NCI-H524 treated with DMSO at 0.1 percent for 48 hours (cell line): ENCODE data around the gene TMEM116.
"Not testable (repeated sequence)": the region's sequence is repeated elsewhere in the genome, so short reads cannot be mapped to it uniquely, and the experiment has no call there.

Experiments
- DNase-seq: peaks from one replicate; lab custom pipeline; 2025; lab: John Stamatoyannopoulos, UW

The TMEM116 gene

DNA sequence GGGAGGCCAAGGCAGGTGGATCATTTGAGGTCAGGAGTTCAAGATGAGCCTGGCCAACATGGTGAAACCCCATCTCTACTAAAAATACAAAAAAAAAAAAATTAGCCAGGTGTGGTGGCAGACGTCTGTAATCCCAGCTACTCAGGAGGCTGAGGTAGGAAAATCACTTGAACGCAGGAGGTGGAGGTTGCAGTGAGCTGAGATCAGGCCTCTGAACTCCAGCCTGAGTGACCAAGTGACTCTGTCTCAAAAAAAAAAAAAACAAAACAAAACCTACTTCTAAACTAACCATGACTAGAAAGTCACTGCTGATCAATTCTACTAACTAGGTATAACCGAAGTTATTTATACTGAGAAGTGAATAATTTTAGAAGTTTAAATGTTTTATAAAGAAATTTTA, 3.4 kb downstream of the TMEM116 start:
- DNase-seq: not testable (repeated sequence)

DNA sequence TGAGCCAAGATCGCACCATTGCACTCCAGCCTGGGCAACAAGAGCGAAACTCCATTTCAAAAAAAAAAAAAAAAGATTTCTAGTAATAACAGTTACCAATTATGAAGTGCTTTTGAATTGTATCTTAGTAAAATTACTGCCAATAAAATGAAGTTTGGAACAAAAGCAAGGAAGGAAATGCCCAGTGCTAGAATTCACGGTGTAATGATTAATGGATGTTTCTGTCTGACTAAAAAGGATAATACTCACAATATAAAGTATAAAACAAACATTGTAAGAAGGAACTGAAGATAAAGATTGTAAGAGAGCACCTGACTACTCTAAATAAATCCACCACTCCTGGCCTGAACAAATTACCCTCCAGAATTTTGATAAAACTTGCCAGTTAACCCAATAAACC, 4.0 kb downstream of the TMEM116 start:
- no peak for DNase-seq

DNA sequence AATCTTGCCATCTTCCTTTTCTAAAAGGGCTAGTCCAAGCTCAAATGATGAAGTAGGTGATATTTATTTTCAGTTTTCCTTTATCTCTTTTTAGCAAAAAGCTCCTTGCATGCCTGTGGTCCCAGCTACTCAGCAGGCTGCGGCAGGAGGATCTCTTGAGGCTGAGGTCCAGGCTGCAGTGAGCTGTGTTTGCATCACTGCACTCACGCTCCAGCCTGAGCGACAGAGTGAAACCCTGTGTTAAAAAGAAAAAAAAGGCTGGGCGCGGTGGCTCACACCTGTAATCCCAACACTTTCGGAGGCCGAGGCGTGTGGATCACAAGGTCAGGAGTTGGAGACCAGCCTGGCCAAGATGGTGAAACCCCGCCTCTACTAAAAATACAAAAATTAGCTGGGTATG, 5.0 kb downstream of the TMEM116 start:
- no peak for DNase-seq

DNA sequence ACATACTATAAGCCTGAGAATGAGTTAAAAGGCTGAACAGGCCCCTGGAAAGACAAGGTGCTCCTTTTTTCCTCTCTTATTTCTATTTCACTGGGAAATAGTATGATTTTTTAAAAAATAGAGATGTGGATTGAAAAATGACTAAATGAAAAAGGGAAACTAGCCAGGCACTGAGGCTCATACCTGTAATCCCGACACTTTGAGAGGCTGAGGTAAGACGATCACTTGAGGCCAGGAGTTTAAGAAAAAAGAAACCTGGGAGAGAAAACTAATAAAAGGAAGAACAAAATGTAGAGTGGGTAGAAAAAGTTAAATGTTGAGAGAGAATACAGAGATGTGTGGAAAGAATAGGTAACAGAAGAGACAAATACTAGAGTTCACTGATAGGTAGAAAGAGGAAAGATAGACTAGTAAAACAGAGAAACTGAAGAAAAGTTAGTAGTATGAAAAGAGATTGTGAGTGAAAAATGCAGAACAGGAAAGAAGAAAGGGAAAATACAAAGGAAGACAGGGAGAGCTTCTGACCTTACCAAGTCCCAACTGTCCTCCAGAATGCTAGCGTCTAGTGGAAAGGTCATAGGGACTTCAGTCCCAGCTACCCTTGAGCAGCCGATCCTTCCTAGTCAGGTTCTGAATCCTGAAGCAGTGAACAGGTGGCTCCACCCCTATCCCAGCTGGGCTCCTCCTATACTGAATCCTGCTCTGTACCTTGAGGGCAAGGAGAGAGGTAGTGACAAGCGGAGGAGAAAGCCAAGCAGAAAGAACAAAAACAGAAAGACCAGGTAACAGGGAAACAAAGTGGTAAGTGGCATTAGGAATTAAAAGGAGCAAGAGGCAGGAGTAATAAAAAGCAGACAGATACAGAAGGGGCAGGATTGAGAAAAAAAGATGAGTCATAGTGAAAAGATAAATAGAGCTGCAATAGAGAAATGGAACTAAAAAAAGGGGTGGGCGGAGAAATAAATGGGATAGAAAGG, 7.3 kb downstream of the TMEM116 start:
- DNase-seq: no peak

DNA sequence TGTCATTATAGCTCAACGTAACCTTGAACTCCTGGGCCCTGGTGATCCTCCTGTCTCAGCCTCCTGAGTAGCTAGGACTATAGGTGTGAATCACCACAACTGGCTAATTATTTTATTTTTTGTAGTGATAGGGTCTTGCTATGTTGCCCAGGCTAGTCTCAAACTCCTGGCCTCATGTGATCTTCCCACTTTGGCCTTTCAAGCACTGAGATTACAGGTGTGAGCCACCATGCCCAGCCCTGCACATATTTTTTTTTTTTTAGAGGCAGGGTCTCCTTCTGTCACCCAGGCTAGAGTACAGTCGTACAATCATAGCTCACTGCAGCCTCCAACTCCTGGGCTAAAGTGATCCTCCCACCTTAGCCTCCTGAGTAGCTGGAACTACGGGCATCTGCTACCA, 8.9 kb downstream of the TMEM116 start:
- no peak for DNase-seq

DNA sequence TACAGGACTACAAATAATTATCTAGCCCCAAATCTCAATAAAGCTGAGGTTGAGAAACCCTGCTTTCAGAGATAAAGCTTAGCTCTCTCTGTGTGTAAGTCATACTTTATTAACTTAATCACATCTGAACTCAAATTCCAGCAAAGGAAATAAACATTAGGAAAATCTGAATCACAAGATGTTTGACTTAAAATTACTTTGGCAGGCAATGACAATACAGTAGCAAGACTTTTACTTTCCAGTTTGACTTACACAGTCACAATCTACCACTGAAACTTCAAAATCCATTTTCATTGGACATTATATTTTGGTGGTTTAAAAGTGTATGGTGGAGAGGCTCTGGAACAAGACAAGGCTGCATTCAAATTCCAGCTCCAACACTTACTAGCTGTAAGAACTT, 11.4 kb downstream of the TMEM116 start:
- DNase-seq: no peak

DNA sequence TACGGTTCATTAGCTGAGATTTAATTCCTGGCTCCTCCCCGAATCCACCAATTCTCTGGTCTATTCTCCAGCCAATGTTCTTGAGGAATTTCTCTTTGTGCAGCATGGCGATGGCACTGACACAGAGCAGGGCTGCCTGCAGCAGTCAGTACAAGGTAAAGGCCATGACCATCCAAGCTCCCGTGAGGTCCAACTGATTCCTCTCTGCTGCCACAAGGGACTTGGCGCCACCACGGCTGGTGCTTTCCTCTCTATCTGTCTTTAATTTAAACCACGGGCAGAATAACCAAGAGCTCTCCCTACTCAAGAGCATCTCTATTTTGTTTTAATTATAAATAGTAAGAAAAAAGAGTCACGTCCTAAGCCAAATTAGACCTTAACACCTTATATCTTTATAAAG, 12.1 kb downstream of the TMEM116 start:
- DNase-seq: no peak

DNA sequence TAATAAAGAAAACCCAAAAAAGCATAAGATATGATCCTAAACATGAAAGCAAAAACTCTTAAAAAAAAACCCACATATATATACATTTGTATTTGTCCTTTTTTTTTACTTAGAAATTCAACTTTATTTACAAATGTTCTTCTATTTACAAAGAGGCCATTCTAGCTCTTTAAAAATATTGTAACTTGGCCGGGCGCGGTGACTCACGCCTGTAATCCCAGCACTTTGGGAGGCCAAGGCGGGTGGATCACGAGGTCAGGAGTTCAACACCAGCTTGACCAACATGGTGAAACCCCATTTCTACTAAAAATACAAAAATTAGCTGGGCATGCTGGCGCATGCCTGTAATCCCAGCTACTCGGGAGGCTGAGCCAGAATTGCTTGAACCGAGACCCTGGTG, 13.8 kb downstream of the TMEM116 start:
- DNase-seq: not testable (repeated sequence)

DNA sequence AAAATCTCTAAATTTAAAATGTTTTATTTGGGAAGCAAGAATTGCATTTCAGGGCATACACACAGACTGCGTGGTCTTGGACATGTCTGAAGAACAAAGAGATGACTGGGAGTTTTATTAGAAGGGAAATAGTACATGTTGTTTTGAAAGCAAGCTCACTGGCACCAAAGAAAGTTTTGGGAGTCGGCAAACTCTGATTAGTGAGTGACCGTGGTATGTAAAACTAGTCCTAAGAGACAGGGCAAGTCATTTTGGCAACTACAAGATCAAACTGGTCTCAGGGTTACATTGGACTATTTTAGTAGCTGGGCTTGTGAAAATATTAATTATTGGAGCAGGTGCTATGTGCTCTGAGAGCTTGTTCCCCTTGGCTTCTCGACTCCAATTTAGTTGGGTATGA, 14.9 kb downstream of the TMEM116 start:
- DNase-seq: no peak

DNA sequence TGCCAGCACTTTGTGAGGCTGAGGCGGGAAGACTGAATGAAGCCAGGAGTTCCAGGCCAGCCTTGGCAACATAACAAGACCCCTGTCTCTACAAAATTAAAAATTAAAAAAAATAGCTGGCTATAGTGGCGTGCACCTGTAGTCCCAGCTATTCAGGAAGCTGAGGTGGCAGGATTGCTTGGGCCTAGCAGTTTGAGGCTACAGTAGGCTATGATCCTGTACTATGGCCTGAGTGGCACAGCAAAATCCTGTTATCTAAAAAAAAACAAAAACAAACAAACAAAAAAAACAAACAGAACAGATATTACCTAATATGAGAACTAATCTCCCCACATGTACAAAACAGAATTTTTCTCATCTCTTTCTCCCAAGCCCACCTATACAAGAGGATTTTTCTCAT, 15.7 kb downstream of the TMEM116 start:
- no peak for DNase-seq

DNA sequence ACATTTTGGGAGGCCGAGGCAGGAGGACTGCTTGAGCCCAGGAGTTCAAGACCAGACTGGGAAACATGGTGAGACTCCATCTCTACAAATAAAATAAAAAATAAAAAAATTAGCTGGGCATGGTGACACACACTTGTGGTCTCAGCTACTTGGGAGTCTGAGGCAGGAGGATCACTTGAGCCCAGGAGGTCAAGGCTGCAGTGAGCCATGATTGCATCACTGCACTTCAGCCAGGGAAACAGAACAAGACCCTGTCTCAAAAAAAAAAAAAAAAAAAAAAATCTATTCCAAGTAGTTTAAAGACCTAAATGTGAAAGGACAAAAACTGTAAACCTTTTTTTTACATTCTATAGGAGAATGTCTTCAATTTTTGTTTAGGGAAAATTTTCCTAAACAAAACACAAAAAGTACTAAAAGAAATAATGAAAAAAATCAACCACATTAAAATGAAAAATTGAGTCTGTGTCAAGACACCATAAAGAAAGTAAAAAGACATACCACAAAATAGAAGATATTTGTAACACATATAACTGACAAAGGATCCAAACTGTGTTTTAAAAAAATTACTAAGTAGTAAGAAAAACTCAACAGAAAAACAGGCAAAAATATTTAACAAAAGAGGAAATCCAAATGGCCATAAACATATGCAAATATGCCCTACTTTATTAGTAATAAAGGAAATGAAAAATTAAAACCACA, 17.0 kb downstream of the TMEM116 start:
- DNase-seq: no peak

DNA sequence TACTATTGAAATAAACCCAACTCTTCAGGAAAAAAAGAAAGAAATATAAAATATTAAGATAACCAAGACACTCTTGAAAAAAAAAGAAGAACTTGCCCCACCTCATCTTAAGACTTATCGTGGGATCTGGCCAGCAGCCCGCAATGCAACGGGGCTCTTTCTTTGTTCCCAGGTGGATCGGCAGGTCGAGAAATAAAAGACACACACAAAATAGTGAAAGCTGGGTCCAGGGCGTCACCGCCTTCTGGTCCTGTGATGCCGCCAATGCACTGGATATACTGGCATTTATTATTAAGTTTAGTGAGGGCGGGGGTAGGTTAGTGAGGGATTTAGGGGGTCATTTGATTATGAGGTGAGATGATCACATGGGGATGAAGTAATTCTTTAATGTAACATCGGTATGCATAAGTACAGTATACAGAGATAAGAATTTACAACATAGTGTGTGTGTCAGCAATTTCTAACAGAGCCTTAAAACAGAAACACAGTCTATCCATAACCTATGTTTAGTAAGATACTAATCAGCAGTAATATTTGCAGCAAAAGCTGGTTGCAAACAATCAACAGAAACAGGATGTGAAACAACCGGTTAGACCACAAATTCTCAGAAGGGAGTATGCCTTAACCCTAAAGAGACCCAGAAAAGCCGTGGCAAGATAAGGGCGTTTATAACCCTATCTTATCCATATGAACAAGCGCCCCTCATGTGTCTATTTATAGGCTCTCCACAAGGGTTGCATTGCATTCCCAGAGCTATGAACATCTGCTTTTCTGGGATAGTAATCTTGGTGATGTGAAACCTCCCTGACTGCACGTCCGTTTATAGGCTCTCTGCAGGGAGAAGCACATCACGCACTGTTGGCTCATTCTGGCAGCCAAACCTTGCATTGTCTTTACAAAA, 18.5 kb downstream of the TMEM116 start:
- not testable (repeated sequence) for DNase-seq

DNA sequence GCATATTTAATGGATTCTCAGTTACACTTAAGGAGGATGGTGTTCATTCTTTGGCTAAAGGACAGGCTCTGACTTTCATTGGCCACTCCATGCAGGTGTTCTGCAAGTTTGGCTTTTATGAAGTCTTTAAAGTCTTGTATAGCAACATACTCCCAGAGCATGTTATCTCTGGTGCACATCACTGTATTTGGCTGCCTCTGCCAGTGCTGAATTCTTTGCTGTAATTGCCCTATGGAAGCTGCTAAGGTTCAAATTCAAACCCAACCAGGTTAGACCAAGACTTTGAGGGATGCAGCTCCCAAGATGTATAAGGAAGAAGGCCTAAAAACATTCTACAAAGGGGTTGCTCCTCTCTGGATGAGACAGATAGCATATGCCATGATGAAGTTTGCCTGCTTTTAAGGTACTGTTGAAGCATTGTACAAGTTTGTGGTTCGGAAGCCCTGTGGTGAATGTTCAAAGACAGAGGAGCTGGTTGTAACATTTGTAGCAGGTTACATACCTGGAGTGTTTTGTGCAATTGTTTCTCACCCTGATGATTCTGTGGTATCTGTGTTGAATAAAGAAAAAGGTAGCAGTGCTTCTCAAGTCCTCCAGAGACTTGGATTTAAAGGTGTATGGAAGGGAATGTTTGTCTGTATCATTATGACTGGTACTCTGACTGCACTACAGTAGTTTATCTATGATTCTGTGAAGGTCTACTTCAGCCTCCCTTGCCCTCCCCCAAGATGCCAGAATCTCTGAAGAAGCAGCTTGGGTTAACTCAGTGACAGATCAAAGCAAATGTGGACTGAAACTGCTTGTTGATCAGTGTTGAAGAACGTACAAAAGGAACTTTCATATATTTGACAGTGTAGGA, 19.4 kb downstream of the TMEM116 start:
- no peak for DNase-seq

DNA sequence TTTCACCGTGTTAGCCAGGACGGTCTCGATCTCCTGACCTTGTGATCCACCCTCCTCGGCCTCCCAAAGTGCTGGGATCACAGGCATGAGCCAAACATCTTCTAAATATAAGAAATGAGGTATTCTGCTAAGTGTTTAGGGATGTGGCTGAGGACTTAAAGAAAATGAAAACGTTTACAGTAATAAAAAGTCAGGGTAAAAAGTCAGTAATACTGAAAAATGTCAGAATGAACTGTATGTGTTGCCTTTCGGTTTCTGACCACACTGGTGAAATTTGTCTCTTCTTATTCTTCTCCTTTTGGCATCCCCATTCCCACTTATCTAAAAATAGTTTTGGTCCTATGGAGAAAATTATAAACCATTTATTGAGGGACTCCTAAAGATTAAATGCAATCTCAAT, 20.5 kb downstream of the TMEM116 start:
- no peak for DNase-seq

DNA sequence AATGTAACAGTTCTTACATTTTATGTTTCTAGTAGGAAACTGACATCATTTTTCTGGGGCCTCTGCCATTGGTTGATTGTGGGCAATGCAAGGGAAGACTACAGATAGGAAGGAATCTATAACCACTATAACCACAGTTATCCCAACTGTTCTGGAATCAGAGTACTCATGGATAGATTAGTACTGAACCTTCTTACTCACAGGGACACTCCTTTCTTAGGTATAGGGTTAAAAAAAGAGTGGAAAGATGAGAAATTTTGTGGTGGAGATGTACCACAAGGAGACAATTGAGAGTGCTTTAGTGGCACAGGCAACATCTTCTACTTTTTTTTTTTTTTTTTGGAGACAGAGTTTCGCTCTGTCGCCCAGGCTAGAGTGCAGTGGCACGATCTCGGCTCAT, 21.0 kb downstream of the TMEM116 start:
- DNase-seq: no peak

DNA sequence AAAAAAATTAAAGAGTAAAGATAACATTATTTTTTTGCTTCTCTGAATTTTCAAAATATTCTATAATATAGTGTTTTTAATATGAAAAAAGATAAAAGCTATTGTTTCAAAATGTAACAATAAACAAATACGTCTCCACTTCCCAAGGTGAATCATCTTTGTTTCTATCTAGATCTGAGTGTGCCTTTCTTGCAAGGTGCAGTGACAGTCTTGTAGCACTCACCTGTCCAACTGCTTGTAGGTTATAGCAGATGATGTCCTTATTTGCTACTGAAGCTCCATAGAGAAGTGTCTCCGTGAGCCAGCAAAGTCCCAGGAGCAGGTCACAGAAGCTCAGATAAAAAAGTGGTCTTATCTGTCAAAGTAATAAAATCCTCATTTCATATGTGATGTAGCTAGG, 21.4 kb downstream of the TMEM116 start:
- DNase-seq: no peak

DNA sequence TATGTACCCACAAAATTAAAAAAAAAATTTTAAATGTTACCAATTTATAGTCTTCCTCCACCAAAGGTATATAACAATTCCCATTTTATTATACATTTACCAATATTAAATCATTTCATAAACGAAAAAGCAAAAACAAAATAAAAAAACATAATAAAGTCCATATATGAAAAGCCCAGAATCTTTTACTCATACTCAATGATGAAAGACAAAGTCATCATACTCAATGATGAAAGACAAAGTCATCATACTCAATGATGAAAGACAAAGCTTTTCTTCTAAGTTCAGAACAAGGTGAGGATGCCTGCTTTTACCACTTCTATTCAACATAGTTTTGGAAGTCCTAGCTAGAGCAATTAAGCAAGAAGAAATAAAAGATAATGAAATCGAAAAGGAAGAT, 28.1 kb downstream of the TMEM116 start:
- no peak for DNase-seq

DNA sequence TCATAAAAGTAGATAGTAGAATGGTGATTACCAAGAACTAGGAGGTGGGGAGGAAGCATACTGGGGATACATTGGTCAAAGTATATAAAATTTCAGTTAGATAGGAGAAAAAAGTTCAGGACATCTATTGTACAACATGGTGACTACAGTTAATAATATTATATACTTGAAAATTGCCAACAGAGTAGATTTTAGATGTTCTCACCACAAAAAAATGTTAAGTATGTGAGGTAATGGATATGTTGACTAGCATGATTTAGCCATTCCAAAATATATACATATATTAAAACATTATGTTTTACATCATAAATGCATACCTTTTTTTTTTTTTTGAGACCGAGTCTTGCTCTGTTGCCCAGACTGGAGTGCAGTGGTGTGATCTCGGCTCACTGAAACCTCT, 31.0 kb downstream of the TMEM116 start:
- no peak for DNase-seq

DNA sequence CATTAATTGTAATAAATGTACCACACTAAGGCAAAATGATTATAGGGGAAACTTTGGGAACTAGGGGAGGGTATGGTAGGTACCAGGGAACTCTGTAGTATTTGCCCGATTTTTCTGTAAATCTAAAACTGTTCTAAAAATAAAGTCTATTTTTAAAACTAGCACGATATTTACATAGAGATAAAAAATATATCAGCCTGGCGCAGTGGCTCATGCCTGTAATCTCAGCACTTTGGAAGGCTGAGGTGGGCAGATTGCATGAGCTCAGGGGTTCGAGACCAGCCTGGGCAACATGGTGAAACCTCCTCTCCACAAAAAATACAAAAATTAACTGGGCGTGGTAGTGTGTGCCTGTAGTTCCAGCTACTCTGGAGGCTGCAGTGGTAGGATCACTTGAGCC, 32.4 kb downstream of the TMEM116 start:
- no peak for DNase-seq

DNA sequence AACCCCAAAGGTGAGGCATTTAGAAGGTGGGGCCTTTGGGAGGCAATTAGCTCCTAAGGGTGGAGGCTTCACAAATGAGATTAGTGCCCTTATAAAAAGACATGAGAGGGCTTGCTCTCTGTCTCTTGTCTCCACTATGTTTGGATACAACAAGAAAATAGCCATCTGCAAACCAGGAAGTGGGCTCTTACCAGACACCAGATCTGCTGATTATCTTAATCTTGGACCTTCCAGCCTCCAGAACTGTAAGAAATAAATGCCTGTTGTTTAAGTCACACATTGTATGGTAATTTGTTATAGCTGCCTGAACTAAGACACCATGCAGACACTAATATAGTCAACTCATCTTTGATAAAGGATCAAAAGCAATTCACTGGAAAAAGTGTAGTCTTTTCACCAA, 34.4 kb downstream of the TMEM116 start:
- DNase-seq: no peak

DNA sequence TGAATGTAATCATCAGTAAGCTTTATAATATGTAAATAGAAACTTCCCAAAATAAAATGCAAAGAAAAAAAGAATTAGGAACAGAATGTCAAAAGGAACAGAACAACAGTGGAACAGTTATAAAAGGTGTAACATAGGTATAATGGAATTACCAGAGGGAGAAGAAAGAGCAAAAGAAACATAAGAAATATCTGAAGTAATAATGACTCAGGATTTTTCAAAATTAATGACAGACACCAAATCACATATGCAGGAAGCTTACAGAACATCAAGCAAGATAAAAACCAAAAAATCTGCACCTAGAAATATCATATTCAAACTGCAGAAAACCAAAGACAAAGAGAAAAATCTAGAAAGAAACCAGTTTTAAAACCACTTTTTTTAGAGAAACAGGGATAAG, 36.1 kb downstream of the TMEM116 start:
- no peak for DNase-seq
